ENCODE data around the gene EXOG.

GRCh38 chr3:38460377-38461270 lies 35.5 kb upstream of the EXOG start:
- no peak for TF ChIP-seq CTCF (IDR thresholded peaks at IDR 0.05; ENCODE audit: low read depth, low read length, poor library complexity, severe bottlenecking)
- TF ChIP-seq EZH2phosphoT487 (IDR thresholded peaks at IDR 0.05; ENCODE audit: borderline replicate concordance, low read length), result no peak

Measured in DOHH2 (cell line).